CD4-positive, alpha-beta T cell treated with Interleukin-6 at 100 ng/mL for 8 hours (primary cell): ENCODE results near the gene PCDHAC1.

Experiments used
- DNase-seq: peaks from one replicate; pipeline ENCODE4 v3.0.0-alpha.2; 2020; ENCODE audit warnings: mixed read lengths, low spot score

PCDHAC1 gene

DNA sequence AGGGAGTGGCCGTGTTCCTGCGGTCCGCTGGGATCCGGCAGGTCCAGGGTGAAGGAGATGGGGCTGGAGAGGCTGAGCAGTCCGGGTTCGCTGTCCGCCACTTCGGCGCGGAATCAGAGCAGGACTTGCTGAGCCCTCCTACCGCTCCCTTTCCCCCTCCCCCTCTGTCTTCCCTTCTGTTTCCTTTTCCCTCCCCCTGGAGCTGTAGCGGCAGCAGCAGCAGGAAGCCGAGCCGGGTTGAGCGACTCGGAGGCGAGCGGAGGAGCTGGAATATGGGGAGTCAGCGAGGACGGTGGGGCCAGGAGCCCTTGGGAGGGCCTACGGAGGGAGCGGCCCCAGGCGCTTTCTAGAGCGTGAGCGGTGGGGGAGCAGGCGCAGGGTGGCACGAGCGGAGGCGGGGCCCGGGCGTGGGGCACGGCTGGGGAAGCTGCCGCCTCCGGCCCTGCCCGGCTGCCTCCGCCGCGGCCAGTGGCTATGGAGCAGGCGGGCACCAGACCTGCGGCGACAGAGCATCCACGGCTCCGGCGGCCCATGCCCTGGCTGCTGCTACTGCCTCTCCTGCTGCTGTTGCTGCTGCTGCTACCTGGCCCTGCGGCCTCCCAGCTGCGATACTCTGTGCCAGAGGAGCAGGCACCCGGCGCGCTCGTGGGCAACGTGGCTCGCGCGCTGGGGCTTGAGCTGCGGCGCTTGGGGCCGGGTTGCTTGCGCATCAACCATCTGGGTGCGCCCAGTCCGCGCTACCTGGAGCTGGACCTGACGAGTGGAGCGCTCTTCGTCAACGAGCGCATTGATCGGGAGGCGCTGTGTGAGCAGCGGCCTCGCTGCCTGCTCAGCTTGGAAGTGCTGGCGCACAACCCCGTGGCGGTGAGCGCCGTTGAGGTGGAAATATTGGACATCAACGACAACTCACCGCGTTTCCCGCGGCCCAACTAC is 40.5 kb downstream of the PCDHAC1 start, which contains the start of gene PCDHAC2:
Gene PCDHAC2 (plus strand): TSS at position 184 of the 933 bp plus-strand sequence. CDS start 291 bp downstream, at position 475.
- DNase-seq: no peak

- DNase-seq: no peak
Measured at GRCh38 chr5:140967226-140967893, 41.3 kb downstream of the PCDHAC1 start.

DNA sequence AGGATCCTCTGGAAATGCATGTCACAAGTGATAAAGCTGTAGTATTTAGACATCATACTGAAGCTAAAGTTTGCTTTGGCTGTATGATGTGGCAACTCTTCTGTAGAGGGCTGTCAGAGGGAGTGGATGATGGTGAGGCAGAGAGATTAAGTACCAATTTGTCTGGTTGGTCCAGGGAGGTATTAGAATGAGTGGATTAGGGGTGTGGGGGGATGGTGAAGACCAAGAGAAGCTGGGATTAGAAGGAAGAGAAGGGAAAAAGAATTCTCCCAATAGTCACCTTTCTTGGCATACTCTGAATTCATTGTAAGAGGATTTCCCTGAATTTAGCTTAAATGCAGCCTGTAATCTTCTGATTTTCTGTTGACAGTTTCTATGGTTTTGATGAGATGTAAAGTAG is 43.8 kb downstream of the PCDHAC1 start:
- no peak for DNase-seq

DNA sequence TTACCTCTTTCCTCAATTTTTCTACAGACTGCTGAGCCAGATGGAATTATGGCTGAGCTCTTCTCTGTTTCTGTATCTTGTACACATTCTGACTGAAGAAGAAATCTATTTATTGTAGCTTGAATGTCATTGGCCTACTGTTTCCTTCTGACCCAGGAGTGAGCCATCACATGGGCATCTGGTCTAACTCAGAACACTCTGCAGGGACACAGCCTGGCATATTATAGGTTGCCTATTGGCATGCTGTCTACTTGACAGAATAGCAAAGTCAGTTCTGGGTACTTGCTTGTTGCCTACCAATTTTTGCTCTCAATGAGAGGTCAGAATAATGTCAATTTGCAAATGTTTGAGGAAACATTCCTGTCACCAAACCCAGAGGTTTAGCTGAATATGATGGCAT is 47.5 kb downstream of the PCDHAC1 start:
- no peak for DNase-seq

GRCh38 chr5:140977003-140977402 is 50.9 kb downstream of the PCDHAC1 start:
- DNase-seq: no peak

DNA sequence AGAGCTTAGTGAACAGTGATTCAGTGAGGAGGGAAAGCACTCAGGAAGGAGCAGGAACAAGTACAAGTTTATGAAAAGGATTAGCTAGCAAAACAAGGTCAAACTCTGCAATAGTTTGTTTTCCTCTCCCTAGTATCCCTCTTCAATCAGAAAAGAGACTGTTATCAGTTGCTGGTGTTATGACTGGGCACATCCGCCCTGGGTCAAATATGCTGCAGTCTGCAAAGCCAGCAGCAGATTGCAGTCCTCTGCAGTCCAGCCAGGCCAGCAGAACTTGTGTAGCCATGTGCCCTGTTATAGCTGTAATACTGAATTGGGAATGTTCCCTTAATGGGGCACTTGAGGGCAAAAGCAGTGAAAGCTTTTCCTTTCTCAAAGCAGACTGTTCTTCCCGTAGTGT is 52.2 kb downstream of the PCDHAC1 start:
- no peak for DNase-seq

DNA sequence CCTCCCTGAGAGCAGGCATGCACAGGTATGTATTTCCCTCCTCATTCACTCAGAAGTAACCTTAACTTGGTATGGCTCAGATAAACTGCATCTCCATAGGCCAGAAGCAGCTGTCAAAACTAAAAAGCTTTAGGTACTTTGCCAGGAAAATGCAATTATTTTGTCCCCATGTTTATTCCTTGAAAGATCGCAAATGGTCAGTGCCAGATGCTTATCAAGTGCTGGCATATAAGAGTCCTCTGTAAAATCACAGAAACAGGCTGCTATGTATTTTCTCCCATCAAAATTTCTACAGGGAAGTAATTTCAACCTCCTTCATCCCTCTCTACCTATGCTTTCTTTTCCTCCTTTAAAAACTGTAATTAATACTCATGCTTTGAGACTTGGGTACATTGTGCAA is 52.9 kb downstream of the PCDHAC1 start:
- DNase-seq: no peak
